ENCODE data around the gene VPS45.
A peak's percentile ranks its signal among the peaks of the same experiment; 100 is the strongest.

Gene VPS45

GRCh38 chr1:150073516-150073915 lies 5.9 kb downstream of the VPS45 start:
- DNase-seq: no peak

GRCh38 chr1:150076066-150076465 lies 8.5 kb downstream of the VPS45 start:
- no peak for DNase-seq

- DNase-seq: no peak
These were observed 9.4 kb downstream of the VPS45 start for GRCh38 chr1:150076985-150077384.

DNA sequence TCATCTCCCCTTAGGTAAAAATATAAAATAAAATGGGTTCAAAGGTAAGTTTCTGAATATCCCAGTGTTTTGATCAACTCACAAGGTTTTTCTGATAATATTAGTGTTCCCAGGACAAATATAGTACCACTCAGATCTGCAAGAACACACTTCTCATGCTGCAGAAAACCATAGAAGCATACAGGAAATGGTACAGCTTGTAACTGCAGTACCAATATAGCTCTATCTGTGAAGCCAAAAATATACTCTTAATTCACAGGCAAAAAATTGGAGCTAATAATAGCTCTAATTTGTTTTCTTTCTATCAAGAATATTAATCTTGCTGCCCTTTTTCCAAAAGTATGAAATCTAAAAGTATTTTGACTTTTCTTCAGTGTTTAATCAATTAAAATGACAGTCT lies 13.2 kb downstream of the VPS45 start:
- DNase-seq: no peak

DNA sequence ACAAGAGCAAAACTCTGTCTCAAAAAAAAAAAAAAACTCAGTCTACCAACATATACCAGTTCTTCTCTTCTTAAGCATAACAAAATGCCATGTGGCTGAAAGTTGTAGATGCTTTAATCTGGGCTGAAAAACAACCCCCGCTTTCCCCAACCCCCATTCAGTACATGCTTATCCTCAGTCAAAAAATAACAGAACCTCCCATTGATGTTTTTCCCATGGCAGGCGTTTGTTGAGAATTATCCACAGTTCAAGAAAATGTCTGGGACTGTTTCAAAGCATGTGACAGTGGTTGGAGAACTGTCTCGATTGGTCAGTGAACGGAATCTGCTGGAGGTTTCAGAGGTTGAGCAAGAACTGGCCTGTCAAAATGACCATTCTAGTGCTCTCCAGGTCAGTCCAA lies 14.9 kb downstream of the VPS45 start:
- DNase-seq: no peak

- DNase-seq: no peak
These were observed 16.3 kb downstream of the VPS45 start for GRCh38 chr1:150083907-150084306.

DNA sequence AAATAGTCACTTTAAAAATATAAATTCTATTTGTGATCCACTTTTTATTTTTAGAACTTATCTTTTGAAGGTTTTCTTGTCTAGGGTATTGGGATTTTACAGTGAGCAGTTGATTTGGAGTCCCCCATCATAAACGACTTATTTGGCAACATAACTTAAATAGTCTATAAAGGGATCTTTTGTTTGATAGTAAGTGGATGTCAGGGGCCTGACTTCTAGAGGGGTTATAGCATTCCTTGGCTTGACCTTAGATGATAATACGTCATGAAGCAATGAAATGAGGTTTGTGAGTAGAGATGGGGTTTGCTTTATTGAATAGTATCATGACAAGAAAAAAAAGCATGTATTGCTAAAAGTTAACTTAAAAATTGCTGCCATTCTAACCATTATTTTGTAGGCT lies 17.8 kb downstream of the VPS45 start:
- no peak for DNase-seq

- no peak for DNase-seq
These were observed 19.8 kb downstream of the VPS45 start for GRCh38 chr1:150087415-150087814.

DNA sequence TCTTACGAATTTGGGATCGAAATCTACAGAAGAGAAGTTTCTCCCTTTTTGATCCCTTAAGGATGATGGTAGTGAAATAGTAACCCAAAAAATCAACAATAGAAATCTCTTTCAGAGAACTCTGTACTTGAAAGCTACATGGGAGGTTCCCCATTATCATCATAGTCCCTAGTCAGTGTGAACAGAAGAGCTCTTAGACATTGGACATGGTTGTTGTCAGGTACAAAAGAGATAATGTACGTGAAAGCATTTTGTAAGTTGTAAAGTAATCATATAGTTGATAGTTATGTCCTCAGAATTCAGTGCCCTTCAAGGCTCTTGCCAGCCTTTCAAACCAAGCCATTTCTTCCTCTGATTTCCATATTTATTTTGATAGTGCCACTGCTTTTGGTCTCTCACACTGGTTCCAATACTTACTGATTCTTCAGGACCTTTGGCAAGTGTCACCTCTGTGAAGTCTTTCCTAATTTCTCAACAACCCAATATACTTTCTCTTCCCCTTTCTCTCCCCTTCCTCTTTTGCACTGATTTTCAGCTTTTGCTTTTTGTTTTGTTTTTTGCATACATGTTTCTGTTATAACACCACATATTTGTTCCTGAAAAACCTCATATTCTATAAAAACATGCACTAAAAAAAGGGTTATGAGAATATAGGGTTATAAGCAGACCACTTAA lies 22.4 kb downstream of the VPS45 start:
- DNase-seq: no peak

GRCh38 chr1:150092180-150092791 lies 24.7 kb downstream of the VPS45 start:
- DNase-seq: no peak

GRCh38 chr1:150093805-150094204 lies 26.2 kb downstream of the VPS45 start:
- no peak for DNase-seq

- no peak for DNase-seq
These were observed 27.2 kb downstream of the VPS45 start for GRCh38 chr1:150094734-150095265.

DNA sequence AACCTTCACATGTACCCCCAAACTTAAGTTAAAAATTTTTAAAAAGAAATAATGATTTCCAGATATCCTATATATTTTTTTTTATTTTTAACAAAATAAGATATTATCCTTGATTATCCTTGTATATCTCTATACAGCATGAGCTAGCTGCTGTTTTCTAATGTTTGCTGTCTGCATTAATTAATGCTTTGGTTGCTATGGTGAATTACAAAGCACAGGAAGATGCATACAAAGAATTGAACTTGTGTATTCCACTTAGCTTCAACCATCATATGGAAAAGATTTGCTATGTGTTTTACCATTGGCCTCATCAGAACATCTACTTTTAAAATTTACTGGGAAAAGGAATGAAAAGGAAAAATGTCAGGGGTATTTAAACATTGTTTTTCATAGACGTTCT lies 35.4 kb downstream of the VPS45 start:
- DNase-seq: peak in 2 of 3 experiments; percentile 32 to 73

- no peak for DNase-seq
These were observed 38.8 kb downstream of the VPS45 start for GRCh38 chr1:150106341-150106740.

DNA sequence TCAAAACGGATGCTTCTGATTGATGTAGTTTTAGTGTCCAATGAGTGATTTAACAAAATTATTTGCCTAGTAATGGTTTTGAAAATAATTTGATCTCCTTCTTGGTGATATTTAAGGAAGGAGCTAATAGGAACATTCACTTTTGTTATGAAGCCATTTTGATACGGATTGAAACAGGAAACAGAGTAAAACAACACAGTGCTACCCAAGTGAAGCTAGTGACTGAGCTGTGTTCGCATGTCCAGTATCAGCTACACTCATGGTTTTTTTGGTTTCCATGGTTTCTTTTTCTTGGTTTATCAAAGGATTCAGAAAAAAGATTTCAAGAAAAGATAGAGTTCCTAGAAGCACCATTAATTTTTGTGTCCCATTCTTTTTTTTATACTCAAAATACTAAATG lies 42.0 kb downstream of the VPS45 start:
- no peak for DNase-seq

GRCh38 chr1:150110116-150110515 lies 42.5 kb downstream of the VPS45 start:
- DNase-seq: no peak

DNA sequence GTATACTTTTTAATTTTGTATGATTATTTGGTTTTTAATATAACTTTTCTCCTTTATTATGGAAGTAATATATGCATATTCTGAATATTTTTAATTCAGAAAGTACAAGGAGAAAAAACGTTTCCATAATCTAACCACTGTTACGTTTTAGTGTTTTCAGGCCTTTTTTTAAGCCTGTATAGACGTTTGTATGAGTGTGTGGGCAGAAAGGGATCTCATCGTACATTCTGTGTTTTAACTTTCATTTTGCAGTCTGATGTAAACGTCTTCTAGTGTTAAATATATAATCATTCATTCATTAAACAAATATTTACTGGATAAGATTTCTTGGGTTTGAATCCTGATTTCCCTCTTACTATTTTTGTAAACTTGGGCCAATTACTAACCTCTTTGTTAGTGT lies 44.1 kb downstream of the VPS45 start:
- no peak for DNase-seq

GRCh38 chr1:150115121-150115520 lies 47.5 kb downstream of the VPS45 start:
- no peak for DNase-seq

DNA sequence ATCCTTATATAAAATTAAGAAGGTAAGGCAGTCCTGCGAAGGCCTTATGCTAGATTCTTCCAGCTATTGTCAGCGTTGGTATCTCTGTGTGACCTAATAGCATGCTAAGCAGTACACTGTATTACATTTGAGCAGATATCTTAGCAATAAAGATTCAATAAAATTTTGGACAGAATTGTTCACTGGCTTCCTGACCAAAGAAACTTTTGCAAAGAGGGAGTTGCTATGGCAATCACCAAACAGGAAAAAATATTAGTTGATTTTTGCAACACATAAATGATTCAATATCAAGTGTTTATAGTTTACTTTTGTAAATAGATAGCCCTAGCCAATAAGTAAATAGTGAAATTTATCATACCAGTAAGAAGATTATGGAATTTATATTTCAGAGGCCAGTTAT lies 51.1 kb downstream of the VPS45 start:
- DNase-seq: no peak

DNA sequence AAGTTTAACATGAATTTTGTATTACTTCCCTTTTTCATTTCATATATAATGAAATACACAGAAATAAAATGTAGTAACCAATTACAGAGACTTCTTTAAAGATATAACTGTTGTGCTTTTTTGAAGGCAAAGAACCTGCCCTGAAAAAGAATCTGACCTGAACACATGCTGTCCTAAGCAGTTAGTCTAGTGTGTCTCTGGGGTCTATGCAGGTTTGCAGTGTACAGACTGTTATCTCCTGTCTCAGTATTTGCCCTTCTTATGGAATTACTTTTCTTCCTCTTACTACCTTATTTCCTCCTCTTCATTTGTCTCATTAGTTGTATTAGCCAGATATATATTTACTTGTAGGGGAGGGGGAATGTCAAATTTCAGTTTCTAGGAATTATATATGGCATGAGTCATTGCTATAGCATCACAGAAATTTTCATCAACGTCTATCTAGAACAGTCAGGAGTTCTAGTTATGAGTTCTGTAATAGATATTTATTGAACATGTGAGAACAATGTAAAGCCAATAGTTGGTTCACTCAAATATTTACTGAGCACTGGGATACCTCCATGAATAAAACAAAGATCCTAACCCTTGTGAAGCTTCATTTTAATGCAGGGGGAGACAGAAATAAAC lies 53.8 kb downstream of the VPS45 start:
- no peak for DNase-seq

- no peak for DNase-seq
These were observed 59.2 kb downstream of the VPS45 start for GRCh38 chr1:150126811-150127210.

DNA sequence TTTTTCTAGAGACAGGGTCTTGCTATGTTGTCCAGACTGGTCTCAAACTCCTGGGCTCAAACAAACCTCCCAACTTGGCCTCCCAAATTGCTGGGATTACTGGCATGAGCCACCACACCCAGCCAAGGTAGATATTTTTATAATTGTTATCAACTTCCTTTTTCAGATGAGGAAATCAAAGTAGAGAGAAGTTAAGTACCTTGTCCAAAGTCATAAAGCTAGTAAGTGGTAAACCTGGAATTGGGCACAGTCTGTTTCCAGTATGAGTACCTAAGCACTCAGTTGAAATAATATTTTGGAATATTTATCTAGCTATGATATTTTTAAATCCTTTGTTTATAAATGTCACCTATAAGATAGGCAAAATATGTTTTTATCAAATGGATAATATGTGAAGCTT lies 59.9 kb downstream of the VPS45 start:
- no peak for DNase-seq

- DNase-seq: no peak
These were observed 60.3 kb downstream of the VPS45 start for GRCh38 chr1:150127868-150128267.

DNA sequence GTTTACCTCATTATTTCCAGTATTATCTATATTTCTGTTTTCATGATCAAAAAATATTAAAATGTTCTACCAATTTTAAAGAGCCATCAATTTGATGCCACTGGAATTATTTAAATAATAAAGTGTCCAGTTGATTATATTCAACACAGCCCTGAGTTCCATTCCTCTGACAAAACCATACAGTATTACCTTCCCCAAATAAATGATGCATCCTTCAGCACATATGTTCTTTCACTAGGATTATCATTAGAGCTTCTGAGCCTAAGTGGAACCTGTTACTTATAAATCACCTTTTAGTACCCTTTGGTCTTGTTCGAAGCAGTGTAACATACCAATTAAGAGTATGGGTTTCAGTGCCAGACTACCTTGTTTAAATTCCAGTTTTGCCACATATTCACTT lies 64.8 kb downstream of the VPS45 start:
- DNase-seq: no peak

Data from NCI-H1417 (cell line).